ENCODE results near the gene MAP3K15.

DNA sequence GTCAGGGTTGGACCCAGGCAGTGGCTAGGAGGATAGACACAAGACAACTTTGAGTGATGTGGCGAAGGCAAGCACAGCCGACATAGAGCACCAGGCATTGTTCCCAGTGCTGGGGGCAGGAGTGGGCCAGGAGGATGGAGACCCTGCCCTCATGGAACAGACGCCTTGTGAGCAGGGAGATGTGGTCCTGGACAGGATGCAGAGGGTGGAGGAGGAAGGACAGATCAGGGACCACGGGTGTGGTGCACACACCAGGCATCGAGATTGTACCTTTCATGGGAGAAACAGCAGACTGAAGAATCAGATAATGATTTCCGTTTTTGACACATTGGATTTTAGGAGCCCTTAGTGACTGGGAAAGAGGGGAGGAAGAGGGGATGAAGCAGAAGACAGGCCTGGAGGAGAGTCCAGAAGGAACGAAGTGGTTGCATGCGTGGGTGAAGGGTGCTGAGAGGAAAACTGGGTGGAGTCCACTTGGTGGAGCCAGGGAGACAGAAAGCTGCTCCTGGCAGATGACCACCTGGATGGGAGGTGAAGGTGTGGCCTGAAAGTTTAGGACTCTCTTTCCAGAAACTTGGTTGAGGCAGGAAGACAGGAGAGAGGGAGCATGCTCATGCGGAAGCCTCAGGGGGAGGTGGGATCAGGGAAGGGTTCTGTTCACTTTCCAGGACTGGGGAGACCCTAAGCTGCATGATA lies 27.9 kb upstream of the MAP3K15 start:
- TF ChIP-seq POLR2A (IDR thresholded peaks at IDR 0.05; ENCODE audit: low read depth, low read length), result 0 out of 2 replicates have a peak, but pooled peaks have one; percentile 0
- TF ChIP-seq POLR2AphosphoS5 (IDR thresholded peaks at IDR 0.05; ENCODE audit: low read depth, low read length), result no peak
- TF ChIP-seq TAF1 (IDR thresholded peaks at IDR 0.05; ENCODE audit: borderline replicate concordance, low read depth, low read length), result no peak
